Parathyroid adenoma (tissue), 2 donors: ENCODE results near the gene STX8.
"Not testable (repeated sequence)": the region's sequence is repeated elsewhere in the genome, so short reads cannot be mapped to it uniquely, and the experiment has no call there.

Experiments used
- H2AFZ ChIP-seq: fragments of 300-600 bp; sonication (generic); one replicate; pipeline ENCODE4 v1.7.0; 2017; ENCODE audit warnings: antibody characterized with exemption, mild to moderate bottlenecking
- H3K27ac ChIP-seq: fragments of 300-600 bp; sonication (generic); one replicate; pipeline ENCODE4 v1.7.0; 2017
- H3K27me3 ChIP-seq: fragments of 300-600 bp; sonication (generic); one replicate; pipeline ENCODE4 v1.7.0; 2017; ENCODE audit warnings: low read length; ENCODE audit not compliant: control insufficient read depth, insufficient read depth
- H3K36me3 ChIP-seq: fragments of 300-600 bp; sonication (generic); one replicate; pipeline ENCODE4 v1.7.0; 2017; ENCODE audit warnings: low read length; ENCODE audit not compliant: control insufficient read depth, insufficient read depth
- H3K4me1 ChIP-seq: fragments of 300-600 bp; sonication (generic); one replicate; pipeline ENCODE4 v1.7.0; 2017; ENCODE audit warnings: control low read depth
- H3K4me2 ChIP-seq: fragments of 300-600 bp; sonication (generic); one replicate; pipeline ENCODE4 v1.7.0; 2017; ENCODE audit warnings: low read length
- H3K4me3 ChIP-seq: fragments of 300-600 bp; sonication (generic); one replicate; pipeline ENCODE4 v1.7.0; 2017; ENCODE audit warnings: low read depth, low read length
- H3K79me2 ChIP-seq: fragments of 300-600 bp; sonication (generic); one replicate; pipeline ENCODE4 v1.7.0; 2017; ENCODE audit warnings: control low read depth
- H3K9ac ChIP-seq: fragments of 300-600 bp; sonication (generic); one replicate; pipeline ENCODE4 v1.7.0; 2017; ENCODE audit warnings: mild to moderate bottlenecking
- H3K9me3 ChIP-seq: fragments of 300-600 bp; sonication (generic); one replicate; pipeline ENCODE4 v1.7.0; 2017; ENCODE audit warnings: low read length; ENCODE audit not compliant: control insufficient read depth
- TF ChIP-seq, protein P1 (sequence below): fragments of 300-600 bp; sonication (generic); IDR thresholded peaks from one replicate; pipeline ENCODE4 v1.7.0; 2017; ENCODE audit warnings: antibody characterized with exemption, mild to moderate bottlenecking
- donor health status: primary hyperparathyroidism.

STX8 gene

DNA sequence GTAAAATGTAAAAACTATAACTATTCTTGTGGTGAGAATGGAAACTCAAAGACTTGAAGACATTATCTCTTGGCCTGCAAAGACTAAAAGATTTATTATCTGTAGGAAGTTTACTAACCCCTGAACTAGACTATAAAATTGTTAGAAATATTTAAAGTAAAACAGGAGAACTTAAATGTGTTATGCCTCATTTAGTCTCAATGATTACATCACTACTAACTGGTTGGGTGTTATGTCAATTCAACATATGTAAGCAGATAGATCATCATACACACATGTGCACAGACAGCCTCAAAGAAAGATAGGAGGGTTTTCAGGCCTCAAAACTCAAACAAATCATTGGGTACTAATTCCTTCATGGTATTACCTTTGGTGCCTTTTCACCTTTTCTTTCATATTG lies 7.6 kb downstream of the STX8 start:
- TF ChIP-seq, protein P1, sequence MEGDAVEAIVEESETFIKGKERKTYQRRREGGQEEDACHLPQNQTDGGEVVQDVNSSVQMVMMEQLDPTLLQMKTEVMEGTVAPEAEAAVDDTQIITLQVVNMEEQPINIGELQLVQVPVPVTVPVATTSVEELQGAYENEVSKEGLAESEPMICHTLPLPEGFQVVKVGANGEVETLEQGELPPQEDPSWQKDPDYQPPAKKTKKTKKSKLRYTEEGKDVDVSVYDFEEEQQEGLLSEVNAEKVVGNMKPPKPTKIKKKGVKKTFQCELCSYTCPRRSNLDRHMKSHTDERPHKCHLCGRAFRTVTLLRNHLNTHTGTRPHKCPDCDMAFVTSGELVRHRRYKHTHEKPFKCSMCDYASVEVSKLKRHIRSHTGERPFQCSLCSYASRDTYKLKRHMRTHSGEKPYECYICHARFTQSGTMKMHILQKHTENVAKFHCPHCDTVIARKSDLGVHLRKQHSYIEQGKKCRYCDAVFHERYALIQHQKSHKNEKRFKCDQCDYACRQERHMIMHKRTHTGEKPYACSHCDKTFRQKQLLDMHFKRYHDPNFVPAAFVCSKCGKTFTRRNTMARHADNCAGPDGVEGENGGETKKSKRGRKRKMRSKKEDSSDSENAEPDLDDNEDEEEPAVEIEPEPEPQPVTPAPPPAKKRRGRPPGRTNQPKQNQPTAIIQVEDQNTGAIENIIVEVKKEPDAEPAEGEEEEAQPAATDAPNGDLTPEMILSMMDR = no peak
- H3K9me3 ChIP-seq = no peaks in the 10 kb centered on the region
- H2AFZ ChIP-seq = no peak overlapping the region
- no peaks in the 10 kb centered on the region for H3K36me3 ChIP-seq
- H3K4me3 ChIP-seq = no peak overlapping the region
- peaks cover 6% of the 10 kb centered on the region for H3K79me2 ChIP-seq
- H3K27ac ChIP-seq = no peak overlapping the region
- H3K4me1 ChIP-seq = no peaks in the 10 kb centered on the region
- no peak overlapping the region for H3K4me2 ChIP-seq
- no peak overlapping the region for H3K9ac ChIP-seq
- H3K27me3 ChIP-seq = no peaks in the 10 kb centered on the region

DNA sequence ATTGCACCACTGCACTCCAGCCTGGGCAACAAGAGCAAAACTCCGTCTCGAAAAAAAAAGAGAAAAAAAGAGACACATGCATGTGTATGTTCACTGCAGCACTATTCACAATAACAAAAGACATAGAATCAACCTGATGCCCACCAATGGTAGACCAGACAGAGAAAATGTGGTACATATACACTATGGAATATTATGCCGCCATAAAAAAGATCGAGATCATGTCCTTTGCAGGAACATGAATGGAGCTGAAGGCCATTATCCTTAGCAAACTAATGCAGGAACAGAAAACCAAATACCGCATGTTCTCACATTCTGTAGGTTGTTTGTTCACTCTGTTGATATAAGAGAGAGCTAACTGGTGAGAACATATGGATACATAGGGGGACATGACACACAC lies 8.9 kb downstream of the STX8 start:
- H3K27ac ChIP-seq, H3K9ac ChIP-seq, H3K4me2 ChIP-seq, H3K9me3 ChIP-seq, H3K79me2 ChIP-seq, H3K4me1 ChIP-seq, H3K36me3 ChIP-seq, H3K4me3 ChIP-seq, H3K27me3 ChIP-seq, H2AFZ ChIP-seq: not testable (repeated sequence)

DNA sequence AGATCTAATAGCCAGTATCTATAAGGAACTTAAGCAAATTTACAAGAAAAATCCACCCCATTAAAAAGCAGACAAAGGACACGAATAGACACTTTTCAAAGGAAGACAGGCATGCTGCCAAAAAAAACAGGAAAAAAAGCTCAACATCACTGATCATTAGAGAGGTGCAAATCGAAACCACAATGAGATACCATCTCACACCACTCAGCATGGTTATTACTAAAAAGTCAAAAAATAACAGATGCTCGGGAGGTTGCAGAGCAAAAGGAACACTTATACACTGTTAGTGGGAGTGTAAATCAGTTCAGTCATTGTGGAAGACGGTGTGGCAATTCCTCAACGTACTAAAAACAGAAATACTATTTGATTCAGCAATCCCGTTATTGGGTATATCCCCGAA lies 9.6 kb downstream of the STX8 start:
- no peaks in the 10 kb centered on the region for H3K27me3 ChIP-seq
- H3K79me2 ChIP-seq = peaks cover 6% of the 10 kb centered on the region
- H3K4me2 ChIP-seq = peak overlapping the region; percentile 31
- no peak overlapping the region for H3K9ac ChIP-seq
- no peaks in the 10 kb centered on the region for H3K4me1 ChIP-seq
- TF ChIP-seq, protein P1 = no peak
- H3K9me3 ChIP-seq = no peaks in the 10 kb centered on the region
- no peak overlapping the region for H3K4me3 ChIP-seq
- no peaks in the 10 kb centered on the region for H3K36me3 ChIP-seq
- no peak overlapping the region for H3K27ac ChIP-seq
- H2AFZ ChIP-seq = no peak overlapping the region

DNA sequence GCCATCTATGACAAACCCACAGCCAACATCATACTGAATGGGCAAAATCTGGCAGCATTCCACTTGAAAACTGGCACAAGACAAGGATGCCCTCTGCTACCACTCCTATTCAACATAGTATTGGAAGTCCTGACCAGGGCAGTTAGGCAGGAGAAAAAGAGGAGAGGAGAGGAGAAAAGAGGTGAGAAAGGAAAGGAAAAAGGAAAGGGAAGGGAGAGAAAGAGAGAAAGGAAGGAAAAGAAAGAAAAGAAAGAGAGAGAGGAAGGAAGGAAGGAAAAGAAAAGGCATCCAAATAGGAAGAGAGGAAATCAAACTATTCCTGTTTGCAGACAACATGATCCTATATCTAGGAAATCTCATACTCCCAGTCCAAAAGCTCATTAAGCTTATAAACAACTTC lies 11.5 kb downstream of the STX8 start:
- no peak overlapping the region for H3K4me2 ChIP-seq
- no peak overlapping the region for H3K4me3 ChIP-seq
- TF ChIP-seq, protein P1 = no peak
- no peaks in the 10 kb centered on the region for H3K27me3 ChIP-seq
- H3K36me3 ChIP-seq = no peaks in the 10 kb centered on the region
- H3K9ac ChIP-seq = no peak overlapping the region
- no peak overlapping the region for H2AFZ ChIP-seq
- H3K27ac ChIP-seq = no peak overlapping the region
- H3K9me3 ChIP-seq = no peaks in the 10 kb centered on the region
- H3K4me1 ChIP-seq = no peaks in the 10 kb centered on the region
- peaks cover 6% of the 10 kb centered on the region for H3K79me2 ChIP-seq

DNA sequence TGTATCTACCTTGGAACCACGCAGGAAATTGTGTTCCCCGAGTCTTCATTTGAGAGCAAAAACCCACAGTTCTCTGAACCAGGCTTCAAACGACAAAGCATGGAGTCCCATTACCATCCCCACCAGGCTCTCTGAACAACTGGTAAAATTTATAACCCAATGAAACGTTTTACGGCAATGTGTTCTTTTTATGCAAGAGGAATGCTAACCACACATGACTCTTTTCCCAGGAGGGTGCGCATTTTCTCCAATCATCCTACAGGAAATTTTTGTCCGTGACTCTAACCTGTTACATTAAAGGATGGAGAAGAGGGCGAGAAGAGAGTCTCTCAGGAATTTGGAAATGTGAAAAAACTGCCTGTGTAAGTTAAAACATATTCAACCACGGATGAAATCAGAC lies 17.8 kb downstream of the STX8 start:
- no peak overlapping the region for H3K4me3 ChIP-seq
- H3K9ac ChIP-seq = no peak overlapping the region
- H3K4me1 ChIP-seq = no peaks in the 10 kb centered on the region
- no peaks in the 10 kb centered on the region for H3K36me3 ChIP-seq
- no peaks in the 10 kb centered on the region for H3K79me2 ChIP-seq
- H2AFZ ChIP-seq = no peak overlapping the region
- H3K27ac ChIP-seq = no peak overlapping the region
- H3K27me3 ChIP-seq = no peaks in the 10 kb centered on the region
- no peak overlapping the region for H3K4me2 ChIP-seq
- TF ChIP-seq, protein P1 = no peak
- H3K9me3 ChIP-seq = no peaks in the 10 kb centered on the region
